ENCODE measurements around the gene ADPRHL1.

ADPRHL1 gene

GRCh38 chr13:113430378-113431110, 22.7 kb downstream of the ADPRHL1 start:
- no peak for DNase-seq

- no peak for DNase-seq
Measured at GRCh38 chr13:113429608-113429985, 23.7 kb downstream of the ADPRHL1 start.

GRCh38 chr13:113428871-113429607, 24.2 kb downstream of the ADPRHL1 start:
- no peak for DNase-seq

- no peak for DNase-seq
Measured at GRCh38 chr13:113428469-113428865, 24.8 kb downstream of the ADPRHL1 start.

- DNase-seq = no peak
Measured at GRCh38 chr13:113427562-113428468, 25.5 kb downstream of the ADPRHL1 start.

GRCh38 chr13:113426591-113426986, 26.7 kb downstream of the ADPRHL1 start:
- no peak for DNase-seq

GRCh38 chr13:113425941-113426590, 27.2 kb downstream of the ADPRHL1 start:
- no peak for DNase-seq

GRCh38 chr13:113423520-113424163, 29.6 kb downstream of the ADPRHL1 start:
- no peak for DNase-seq

- DNase-seq = no peak
Measured at GRCh38 chr13:113422807-113423519, 30.3 kb downstream of the ADPRHL1 start.

- DNase-seq = no peak
Measured at GRCh38 chr13:113421673-113422270, 31.5 kb downstream of the ADPRHL1 start.

GRCh38 chr13:113420833-113421600, 32.3 kb downstream of the ADPRHL1 start:
- no peak for DNase-seq

- no peak for DNase-seq
Measured at GRCh38 chr13:113420232-113420631, 33.1 kb downstream of the ADPRHL1 start.

GRCh38 chr13:113419531-113420193, 33.6 kb downstream of the ADPRHL1 start:
- DNase-seq = no peak

GRCh38 chr13:113418722-113419049, 34.6 kb downstream of the ADPRHL1 start:
- no peak for DNase-seq

GRCh38 chr13:113417836-113418721, 35.2 kb downstream of the ADPRHL1 start:
- no peak for DNase-seq

- no peak for DNase-seq
Measured at GRCh38 chr13:113417008-113417751, 36.1 kb downstream of the ADPRHL1 start.

GRCh38 chr13:113415825-113416224, 37.5 kb downstream of the ADPRHL1 start:
- no peak for DNase-seq

- no peak for DNase-seq
Measured at GRCh38 chr13:113415032-113415431, 38.3 kb downstream of the ADPRHL1 start.
